ENCODE measurements around the gene ST6GALNAC3. TPM values are rescaled to one million over a fixed set of nuclear protein-coding genes. Genes with fewer than 3 reads are reported as not detected.

ST6GALNAC3 gene
- polyA plus RNA-seq, 1 experiment: 0.05 TPM

GRCh38 chr1:76146184-76146583 is 71.6 kb downstream of the ST6GALNAC3 start:
- ChIA-PET POLR2A (no interaction called here), CTCF (no interaction called here)
- DNase-seq (ENCODE audit: low read depth): no peak
- no peaks in the 10 kb centered on the region; the same call in 1 of the 2 replicates for H3K27me3 ChIP-seq (ENCODE audit: control insufficient read depth, insufficient read depth, low read length)
- H3K36me3 ChIP-seq (ENCODE audit: control insufficient read depth, insufficient read depth, low read length): no peaks in the 10 kb centered on the region
- no peak for TF ChIP-seq CTCF (IDR thresholded peaks at IDR 0.05; ENCODE audit: insufficient read depth, low read depth, low read length)
- H3K4me3 ChIP-seq (ENCODE audit: low read depth, low read length): no peak overlapping the region

- Histone ChIP-seq H3K27me3 (ENCODE audit: control insufficient read depth, insufficient read depth, low read length) (peaks cover 2% of the 10 kb centered on the region; the same call in 1 of the 2 replicates), H3K4me3 (ENCODE audit: low read depth, low read length) (no peak overlapping the region), H3K36me3 (ENCODE audit: control insufficient read depth, insufficient read depth, low read length) (no peaks in the 10 kb centered on the region)
- POLR2A ChIA-PET: no interaction called here
- no peak for DNase-seq (ENCODE audit: low read depth)
- CTCF ChIA-PET: interaction anchor here (0.5 kb wide), 1 partner anchor 987 kb away, joined by 3 read pairs; no protein-coding TSS in a partner anchor
- TF ChIP-seq CTCF (IDR thresholded peaks at IDR 0.05; ENCODE audit: insufficient read depth, low read depth, low read length): no peak
Observed at GRCh38 chr1:76147917-76148316, 73.4 kb downstream of the ST6GALNAC3 start.

- DNase-seq (ENCODE audit: low read depth): no peak
- no peaks in the 10 kb centered on the region for H3K36me3 ChIP-seq (ENCODE audit: control insufficient read depth, insufficient read depth, low read length)
- H3K27me3 ChIP-seq (ENCODE audit: control insufficient read depth, insufficient read depth, low read length): peaks cover 2% of the 10 kb centered on the region; the same call in 1 of the 2 replicates
- no peak overlapping the region for H3K4me3 ChIP-seq (ENCODE audit: low read depth, low read length)
- ChIA-PET POLR2A (no interaction called here), CTCF (no interaction called here)
- TF ChIP-seq CTCF (IDR thresholded peaks at IDR 0.05; ENCODE audit: insufficient read depth, low read depth, low read length): no peak
Observed at GRCh38 chr1:76148460-76148859, 73.9 kb downstream of the ST6GALNAC3 start.

GRCh38 chr1:76153841-76154205 is 79.3 kb downstream of the ST6GALNAC3 start:
- peaks cover 2% of the 10 kb centered on the region; the same call in 1 of the 2 replicates for H3K27me3 ChIP-seq (ENCODE audit: control insufficient read depth, insufficient read depth, low read length)
- ChIA-PET CTCF (interaction anchor here (0.9 to 4.3 kb wide), 14 partner anchors 10 to 1492 kb away, joined by 3 to 25 read pairs (median 4); no protein-coding TSS in a partner anchor), POLR2A (no interaction called here)
- H3K36me3 ChIP-seq (ENCODE audit: control insufficient read depth, insufficient read depth, low read length): no peaks in the 10 kb centered on the region
- no peak for TF ChIP-seq CTCF (IDR thresholded peaks at IDR 0.05; ENCODE audit: insufficient read depth, low read depth, low read length)
- H3K4me3 ChIP-seq (ENCODE audit: low read depth, low read length): no peak overlapping the region
- no peak for DNase-seq (ENCODE audit: low read depth)

GRCh38 chr1:76154206-76154956 is 79.8 kb downstream of the ST6GALNAC3 start:
- peaks cover 2% of the 10 kb centered on the region; the same call in 1 of the 2 replicates for H3K27me3 ChIP-seq (ENCODE audit: control insufficient read depth, insufficient read depth, low read length)
- peak; percentile 98 for TF ChIP-seq CTCF (IDR thresholded peaks at IDR 0.05; ENCODE audit: insufficient read depth, low read depth, low read length)
- CTCF ChIA-PET: interaction anchor here (0.5 to 4.3 kb wide), 20 partner anchors 9 to 1491 kb away, joined by 3 to 25 read pairs (median 4); no protein-coding TSS in a partner anchor
- peak; percentile 7 for DNase-seq (ENCODE audit: low read depth)
- H3K36me3 ChIP-seq (ENCODE audit: control insufficient read depth, insufficient read depth, low read length): no peaks in the 10 kb centered on the region
- POLR2A ChIA-PET: no interaction called here
- peak overlapping the region; percentile 36 for H3K4me3 ChIP-seq (ENCODE audit: low read depth, low read length)
